GM21381 (cell line): ENCODE results near the gene UBQLN3.

ENCODE experiments used
- ATAC-seq: cut with Tn5 transposase; IDR thresholded peaks from one replicate; pipeline ENCODE4 v1.9.1; 2021; ENCODE audit warnings: mild to moderate bottlenecking, moderate library complexity; ENCODE audit not compliant: unreplicated experiment

UBQLN3 gene

DNA sequence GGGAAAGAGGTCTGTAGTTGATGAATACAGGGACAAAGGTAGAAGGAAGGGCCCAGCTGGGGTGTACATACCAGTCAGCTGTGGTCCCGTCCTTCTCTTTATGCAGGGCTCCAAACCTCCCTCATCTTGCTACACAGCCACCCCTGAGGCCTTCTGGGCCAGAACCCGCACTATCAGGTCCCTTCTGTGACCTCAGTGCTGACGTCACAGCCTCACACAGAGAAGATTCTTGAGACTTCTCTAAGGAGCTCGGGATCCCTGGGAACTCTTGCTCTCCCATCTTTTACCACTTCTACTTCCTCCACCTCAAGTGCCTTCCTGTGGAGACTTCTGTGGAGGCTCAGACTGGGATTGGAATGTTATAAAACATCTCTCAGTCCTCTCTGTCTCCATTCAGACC is at the start of gene UBQLN3:
TSS of gene UBQLN3 (minus strand) at position 155 of the 400 bp plus-strand sequence. CDS start 399 bp downstream, outside the sequence.
- no peak for ATAC-seq

DNA sequence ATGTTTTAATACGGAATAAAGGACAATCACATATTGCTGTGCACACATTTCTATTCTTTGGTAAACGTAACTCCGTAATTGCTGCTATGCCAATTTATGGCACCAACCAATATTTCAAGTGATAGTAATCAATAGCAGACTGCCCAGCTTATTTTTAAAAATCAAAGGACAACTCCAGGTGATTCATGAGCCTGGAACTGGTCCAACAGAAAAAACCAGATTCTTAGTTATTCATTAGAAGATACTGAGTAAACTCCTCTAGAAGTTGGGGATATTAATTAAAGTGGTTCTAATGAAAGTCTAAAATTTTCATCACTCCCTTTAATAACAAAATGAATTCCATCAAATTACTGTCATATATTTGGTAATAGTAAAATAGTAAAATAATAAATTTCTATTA is 48.0 kb upstream of the UBQLN3 start:
- no peak for ATAC-seq

DNA sequence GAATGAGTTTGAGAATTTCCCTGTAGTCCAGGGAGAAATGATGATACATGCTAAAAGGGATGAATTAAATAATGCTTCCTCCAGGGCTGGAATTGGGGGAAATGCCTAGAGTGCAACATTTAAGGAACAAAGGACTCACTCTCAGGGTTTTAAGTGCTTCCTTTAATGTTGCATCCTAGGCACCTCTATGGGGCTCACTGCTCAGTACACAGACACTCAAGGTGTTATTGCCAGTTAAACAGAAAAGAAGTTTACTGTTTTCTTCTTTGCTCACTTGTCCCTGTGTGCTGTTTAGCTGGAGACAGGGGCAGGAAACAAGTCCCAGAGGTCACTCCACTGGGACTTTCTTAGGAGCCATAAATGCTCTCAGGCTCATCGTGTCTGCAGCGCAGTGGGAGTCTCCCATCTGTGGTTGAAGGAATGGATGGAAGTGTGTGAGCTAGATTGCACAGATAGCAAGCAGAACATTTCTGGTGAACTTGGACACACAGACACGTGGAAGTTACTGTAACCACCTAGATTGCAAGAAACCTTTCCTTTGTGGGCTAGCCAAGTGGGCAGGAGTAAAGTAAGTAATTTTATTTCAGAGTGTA is 46.9 kb upstream of the UBQLN3 start:
- no peak for ATAC-seq

DNA sequence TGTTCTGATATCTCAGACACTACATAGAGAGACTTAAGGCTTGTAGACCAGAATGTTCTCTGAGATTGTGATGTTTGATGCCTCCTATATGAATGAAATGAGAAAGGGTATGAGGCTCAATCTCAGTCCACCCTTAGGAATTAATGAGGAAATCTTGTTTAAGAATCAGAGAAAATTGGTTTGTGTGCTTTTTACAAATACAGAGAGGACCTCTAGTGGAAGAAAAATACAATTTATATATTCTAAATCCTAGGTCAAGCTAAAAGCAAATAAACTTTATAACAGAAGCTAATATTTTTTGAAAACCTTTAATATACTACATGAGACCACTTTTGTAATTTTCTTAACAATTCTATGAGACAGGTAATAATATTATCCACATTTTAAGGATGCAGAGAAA is 43.6 kb upstream of the UBQLN3 start:
- ATAC-seq = no peak

DNA sequence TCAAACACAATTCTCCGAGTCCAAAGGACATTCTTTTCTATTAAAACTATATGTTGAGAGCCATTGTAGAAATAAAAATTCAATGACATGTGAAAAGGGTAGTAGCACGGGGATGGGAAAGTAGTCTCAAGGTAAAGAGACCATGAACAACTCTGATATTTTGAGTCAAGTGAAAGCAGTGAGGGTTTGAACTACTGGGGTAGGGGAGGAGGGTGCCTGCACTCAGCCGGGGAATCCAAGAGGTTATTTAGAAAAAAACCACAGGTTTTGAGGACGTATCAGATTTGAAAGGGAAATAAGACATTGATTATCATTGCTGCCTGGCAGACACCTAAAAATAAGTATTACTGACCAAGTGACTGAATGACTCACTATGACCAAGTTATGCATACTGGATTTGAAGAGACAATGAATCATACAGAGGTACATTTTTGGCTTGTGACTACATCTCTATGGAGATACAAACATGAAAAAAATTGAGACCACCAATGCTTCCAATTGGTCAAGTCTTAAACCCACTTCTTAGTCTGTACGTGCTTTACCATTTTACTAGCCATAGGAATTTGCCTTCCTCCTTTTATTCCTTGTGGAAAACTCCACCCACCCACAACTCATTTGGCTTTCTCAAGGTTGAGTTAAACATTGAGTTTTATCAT is 40.8 kb upstream of the UBQLN3 start:
- peak; percentile 42 for ATAC-seq

DNA sequence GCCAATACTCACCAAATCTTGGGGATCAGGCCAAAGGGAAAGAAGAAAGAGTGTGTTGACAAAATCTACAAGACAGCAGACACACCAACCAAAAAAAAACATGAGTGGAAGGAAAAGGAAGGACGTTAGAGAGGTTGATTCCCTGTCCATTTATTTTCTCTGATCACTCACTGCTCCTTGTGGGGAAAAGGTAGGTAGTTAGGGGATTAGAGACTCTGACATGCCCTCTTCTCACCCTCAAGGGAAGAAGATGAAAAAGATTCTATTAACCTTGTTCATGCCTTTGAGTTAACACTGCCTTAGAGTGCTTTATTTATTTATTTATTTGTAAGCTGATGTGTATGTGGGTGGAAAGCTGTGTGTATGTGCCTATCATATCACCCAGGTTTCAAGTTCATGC is 38.7 kb upstream of the UBQLN3 start, which contains the start of gene OR52H1:
TSS of gene OR52H1 (minus strand) at position 101 of the 400 bp plus-strand sequence. CDS start 3,035 bp downstream, outside the sequence.
- ATAC-seq = peak; percentile 3

DNA sequence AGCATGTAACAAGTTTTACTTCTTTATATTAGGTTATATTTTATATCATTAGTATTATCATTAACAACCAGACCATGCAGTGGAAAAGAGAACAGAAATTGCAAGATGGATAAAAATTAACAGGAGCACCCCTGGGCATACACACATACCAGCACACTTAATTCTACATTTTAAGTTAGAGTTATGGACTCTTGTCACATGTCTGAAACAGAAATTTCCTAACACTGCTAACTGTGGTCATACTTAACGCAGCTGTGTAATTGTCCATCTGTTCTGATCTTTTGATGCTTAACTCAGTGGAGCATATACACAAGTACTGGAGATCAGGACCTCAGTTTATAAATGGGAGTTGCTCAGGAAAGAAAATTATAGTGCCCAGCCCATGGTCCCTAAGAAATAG is 38.2 kb upstream of the UBQLN3 start:
- peak; percentile 78 for ATAC-seq

DNA sequence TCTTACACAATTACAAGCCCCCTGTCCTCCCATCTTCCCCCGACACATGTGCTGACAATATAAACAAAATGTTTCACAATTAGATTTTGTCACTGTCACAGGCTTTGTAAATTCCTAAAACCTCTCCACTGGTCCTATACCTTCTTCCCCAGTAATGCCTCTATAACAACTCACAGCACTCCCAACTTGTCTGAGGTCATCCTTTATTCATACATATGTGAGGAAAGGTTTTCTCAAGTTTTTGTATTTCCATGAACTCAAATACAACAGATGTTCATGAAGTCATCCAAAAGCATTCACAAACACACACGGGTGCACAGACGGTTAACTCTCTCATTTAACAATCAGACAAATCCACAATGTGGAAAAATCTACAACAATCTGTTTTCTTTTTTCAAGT is 36.7 kb upstream of the UBQLN3 start:
- ATAC-seq = no peak

DNA sequence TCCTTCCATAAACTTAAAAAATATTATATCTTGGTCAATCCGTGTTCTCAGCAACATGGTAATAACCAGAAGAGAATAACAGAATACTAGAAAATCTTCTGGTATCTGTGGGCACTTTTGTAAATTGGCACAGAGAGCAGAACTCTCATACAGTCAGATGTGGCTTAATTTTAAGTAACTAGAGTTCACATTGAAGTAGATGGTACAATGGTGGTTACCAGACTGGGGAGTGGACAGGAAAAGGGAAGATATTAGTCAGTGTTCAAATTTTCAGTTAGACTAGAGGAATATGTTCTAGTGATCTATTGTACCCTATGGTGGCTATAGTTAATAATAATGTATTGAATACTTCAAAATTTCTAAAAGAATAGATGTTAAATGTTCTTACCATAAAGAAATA is 31.7 kb upstream of the UBQLN3 start:
- no peak for ATAC-seq

DNA sequence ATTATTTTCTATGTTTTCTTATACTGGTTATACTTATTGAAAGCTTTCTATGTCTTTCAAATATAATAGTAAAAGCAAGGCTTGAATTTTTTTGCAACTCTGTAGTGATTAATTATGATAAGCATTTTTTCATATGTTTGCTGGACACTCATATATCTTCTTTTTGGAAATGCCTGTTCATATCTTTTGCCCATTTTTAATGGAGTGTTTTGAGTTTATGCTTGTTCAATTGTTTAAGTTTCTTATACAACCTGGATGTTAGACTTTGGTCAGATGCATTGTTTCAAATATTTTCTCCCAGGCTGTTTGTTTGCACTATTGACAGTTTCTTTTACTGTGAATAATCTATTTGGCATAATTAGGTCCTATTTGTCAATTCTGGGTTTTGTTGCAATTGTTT is 26.7 kb upstream of the UBQLN3 start:
- ATAC-seq = no peak

DNA sequence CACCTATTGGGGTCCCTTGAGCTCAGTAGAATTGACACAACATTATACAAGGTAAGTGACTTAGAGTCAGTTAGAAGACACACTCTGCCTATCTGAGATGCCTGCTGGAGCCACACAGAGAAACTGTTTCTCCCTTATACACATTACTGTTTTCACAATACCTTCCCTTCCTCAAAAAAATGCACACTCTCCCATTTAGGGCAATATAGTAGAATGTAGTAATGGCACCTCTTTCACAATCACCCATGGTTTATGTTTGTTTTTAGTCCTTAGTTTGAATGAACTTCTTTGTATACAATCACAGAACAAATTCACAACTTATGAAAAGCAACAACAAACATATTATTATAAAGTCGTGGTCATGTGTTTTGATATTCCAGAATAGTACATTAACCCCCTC is 24.3 kb upstream of the UBQLN3 start:
- no peak for ATAC-seq

DNA sequence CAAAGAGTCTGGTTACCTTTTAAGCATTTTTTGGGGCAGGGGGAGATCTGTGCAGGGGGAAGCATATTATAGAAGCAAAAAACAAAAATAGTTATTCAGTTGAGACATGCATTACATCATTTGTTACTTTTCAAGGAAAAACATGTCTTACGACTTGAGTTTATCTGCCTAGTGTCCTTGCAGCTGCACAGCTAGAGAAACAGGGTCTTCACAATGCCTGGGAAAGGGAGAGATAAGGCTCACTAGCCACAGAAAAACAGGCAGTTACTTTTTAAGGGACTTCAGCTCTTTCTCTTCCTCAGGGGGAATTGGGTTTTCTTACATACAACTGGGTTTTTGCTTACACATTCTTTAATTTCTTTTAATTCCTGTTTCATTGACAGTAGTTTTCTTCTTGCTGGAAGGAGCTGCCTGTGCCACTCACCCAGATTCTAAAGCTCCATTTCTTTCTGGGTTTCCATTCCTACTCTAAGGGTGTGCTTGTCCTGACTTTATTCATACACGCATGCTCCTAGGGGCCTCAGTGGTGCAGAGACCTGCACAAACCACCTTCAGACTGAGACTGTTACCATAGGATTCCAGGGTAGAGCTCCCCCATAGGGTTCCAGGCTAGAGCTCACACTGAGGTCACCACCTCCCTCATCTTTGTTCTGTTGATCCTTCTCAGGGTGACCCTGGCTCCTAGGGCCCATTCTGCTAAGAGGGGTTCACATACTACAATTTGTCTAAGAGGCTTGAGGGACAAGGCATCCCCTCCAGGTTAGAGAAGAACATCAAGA is 21.5 kb upstream of the UBQLN3 start:
- no peak for ATAC-seq

DNA sequence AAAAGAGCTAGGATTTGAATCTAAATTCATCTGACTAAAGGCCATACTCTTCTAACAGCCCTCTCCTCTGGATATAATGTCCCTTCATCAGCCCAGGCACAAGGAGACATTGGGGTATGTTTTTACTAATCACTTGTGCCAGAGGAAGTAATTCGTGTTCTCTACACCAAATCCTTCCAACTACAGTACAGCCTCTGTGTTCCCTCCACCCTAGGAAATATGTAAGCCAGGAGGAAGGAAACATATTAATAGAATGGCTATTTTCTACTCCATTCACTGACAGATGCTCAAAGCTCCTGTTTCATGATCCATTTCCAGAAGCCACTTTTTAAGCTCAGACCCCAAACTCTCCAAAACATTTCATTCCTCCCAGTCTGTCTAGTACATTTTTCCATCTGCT is 18.7 kb upstream of the UBQLN3 start:
- ATAC-seq = no peak

DNA sequence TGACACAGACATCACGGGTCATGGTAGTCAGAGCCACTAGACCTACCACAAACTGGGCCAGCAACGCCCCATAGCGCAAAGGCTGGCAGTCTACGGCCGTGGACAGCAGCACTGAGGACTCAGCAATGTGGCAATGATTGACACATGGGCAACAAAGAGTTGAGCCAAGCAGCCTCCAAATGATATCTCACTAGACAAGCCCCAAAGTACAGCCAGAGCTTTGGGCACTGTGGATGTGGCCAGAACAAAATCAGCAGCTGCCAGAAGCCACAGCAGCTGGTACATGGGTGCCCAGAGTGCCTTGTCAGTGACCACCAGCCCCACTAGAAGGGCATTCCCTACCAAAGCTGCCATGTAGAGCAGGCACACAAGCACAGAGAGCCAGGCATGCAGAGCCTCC is 18.0 kb upstream of the UBQLN3 start:
- ATAC-seq = no peak

DNA sequence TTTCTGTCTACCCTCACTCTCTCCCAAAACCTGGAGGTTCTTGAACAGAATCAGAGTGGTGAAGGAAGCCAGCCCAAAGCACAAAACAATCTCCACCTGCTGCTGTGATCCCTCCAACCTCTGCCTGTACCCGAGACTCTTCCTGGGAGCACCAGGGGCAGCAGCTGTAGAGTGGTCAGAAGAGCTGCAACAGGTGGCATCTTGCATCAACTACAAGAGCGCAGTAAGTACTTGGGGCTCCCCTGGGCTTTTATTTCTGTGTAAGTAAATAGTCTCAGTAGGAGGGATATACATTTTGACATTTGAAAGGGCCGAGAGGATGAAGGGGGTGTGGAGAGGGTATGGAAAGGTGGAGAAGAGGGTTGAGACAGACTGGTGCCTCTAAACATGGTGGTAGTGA is 15.0 kb upstream of the UBQLN3 start:
- ATAC-seq = no peak

DNA sequence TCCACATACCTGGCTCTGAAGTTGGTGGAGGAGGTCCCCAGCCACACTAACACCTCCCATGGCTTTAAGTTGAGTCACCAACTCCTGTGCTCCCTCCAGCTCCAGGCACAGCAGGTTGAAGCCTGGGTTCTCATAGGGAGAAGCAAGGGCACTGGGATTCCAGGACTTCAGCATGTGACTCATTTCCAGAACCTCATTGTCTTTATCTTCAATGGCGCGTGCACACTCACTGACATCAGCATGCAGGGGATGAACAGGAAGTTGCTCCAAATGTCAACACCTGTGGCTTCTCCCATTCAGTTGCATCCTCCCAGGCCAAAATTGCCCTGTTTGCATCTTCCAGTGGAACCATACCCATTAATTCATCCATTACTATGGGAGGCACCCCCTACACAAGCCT is 12.6 kb upstream of the UBQLN3 start:
- no peak for ATAC-seq

DNA sequence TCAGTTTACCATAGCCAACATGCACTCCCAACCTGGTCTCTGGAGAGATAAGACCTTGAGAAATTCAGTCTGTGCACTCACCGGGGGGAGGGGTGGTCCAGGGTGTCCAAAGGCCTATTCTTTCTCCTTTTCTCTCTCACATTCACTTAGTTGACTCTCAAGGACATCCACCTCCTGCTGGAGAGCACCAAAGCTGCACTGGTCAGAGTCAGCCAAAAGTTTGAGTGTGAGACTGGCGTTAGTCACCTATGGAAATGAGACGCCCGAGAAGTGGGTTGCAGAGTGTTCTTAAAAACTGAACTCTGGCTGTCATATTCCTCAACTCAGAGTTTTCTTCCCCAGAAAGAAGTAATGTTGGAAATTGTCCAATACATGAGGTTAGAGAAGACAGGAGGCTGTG is 11.8 kb upstream of the UBQLN3 start:
- ATAC-seq = no peak

DNA sequence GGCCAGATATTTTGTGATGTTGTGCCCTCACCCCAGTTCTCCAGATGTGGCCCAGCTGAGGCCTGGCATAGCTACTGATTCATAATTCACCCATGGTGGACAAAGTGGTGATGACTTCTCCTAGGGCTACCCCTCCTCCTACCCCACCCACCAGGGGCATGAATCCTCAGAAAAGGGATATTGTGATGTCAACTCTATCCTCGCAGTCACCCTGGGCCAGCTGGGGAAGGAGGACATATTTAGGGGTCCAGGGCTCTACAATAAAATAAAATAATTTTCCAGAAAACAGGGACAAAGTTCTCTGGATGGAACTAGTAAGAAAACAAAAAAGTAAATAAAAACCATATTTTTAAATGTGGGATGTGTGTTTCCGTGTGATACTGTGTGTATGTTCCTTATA is 6.8 kb upstream of the UBQLN3 start, which contains the start of gene UBQLNL:
TSS of gene UBQLNL (minus strand) at position 101 of the 400 bp plus-strand sequence. CDS start 258 bp downstream, outside the sequence.
- ATAC-seq = no peak

DNA sequence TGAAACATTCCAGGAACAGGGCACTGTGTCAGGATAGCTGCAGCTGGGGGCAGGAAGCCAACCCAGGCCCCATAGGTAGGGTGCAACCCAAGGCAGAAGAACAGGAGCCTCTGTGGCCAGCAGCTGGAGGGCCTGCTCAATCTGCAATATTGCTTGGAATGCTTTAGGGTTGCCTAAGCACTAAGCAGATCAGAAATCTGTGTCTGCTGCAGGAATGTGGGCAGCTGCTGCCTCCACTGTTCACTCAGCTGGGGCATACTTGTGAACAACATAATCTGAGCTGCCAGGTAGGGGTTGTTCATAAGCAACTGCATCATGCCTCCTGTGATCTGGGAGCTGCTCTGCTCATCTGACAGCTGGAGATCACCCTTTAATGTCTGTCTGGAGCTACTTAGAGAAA is 5.1 kb upstream of the UBQLN3 start:
- no peak for ATAC-seq

DNA sequence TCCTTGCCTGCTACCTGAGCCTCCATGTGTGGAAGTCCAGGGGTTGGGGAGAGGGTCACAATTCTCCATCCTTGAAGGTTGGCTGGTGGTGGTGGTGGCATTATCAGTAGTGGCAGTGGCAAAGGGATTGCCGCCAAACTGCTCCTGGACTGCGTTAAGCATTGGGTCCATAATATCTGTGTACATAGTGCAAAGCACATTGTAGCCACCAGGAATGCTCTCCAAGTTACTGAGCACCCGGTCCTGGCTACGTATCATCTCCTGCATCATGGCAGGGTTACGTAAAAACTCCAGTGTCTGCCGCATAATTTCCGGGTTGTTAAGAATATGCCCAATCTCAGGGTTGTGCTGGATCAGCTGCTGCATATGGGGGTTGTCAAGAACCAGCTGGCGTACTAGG is 1.2 kb downstream of the UBQLN3 start:
- no peak for ATAC-seq

DNA sequence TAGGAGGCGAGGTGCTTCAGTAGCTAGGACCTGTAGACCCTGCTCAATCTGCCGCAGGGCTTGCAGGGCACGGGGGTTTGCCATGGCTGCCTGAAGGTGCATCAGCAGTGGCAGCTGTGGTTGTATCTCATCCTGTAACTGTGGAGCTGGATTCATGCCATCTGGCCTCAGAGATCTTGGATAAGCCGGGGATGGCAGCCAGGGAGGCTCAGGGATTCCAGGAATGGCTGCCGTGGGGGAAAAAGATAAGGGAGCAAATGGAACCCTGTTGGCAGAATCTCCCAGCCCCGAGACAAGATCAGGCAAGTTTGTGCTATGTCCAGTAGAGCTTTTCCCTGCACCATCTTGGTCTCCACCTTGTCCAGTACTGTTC is 1.8 kb downstream of the UBQLN3 start:
- no peak for ATAC-seq
